Ovary (tissue), 3 donors: ENCODE results near the gene ENDOG.

ENCODE experiments used
- POLR2A ChIP-seq: fragments of 450-650 bp; IDR thresholded peaks from one replicate; pipeline ENCODE4 v1.6.1; 2017; ENCODE audit warnings: antibody characterized with exemption, mild to moderate bottlenecking, moderate library complexity
- TF ChIP-seq, protein P1 (sequence below), 3 donors: fragments of 450-650 bp in 2 of 3; fragments of 200-600 bp in 1 of 3; IDR thresholded peaks; one replicate each; pipeline versions ENCODE4 v1.5.1 to v1.8.0; 2016 to 2022; ENCODE audit warnings: antibody characterized with exemption in 3 of 3, mild to moderate bottlenecking in 1 of 3
- donor health status: DM: no; HTN: no; CAD: no.

DNA sequence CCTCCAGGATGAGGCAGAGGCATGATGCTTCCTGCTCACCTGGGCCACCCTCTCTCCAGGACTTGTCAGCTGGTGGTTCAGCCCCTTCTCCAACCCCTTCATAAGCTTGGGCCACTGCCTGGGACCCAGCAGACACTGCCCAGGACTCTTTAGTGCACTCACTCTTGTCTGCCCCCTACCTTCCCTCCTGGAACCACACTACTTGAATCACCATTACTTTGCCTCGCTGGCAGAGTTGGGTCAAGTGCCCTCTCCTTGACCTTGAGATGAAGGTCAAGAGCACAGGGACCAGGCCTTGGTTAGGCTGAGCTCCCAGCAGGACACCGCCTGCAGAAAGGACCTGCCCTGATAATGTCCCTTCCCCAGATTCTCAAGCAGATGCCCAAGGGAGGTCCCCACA is 8.5 kb upstream of the ENDOG start:
- TF ChIP-seq, protein P1, sequence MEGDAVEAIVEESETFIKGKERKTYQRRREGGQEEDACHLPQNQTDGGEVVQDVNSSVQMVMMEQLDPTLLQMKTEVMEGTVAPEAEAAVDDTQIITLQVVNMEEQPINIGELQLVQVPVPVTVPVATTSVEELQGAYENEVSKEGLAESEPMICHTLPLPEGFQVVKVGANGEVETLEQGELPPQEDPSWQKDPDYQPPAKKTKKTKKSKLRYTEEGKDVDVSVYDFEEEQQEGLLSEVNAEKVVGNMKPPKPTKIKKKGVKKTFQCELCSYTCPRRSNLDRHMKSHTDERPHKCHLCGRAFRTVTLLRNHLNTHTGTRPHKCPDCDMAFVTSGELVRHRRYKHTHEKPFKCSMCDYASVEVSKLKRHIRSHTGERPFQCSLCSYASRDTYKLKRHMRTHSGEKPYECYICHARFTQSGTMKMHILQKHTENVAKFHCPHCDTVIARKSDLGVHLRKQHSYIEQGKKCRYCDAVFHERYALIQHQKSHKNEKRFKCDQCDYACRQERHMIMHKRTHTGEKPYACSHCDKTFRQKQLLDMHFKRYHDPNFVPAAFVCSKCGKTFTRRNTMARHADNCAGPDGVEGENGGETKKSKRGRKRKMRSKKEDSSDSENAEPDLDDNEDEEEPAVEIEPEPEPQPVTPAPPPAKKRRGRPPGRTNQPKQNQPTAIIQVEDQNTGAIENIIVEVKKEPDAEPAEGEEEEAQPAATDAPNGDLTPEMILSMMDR (IDR thresholded peaks at IDR 0.05) = no peak
- no peak for TF ChIP-seq POLR2A
